HepG2 (cell line): ENCODE data around the gene TYW1B. TPM values are rescaled to one million over a fixed set of nuclear protein-coding genes. Genes with fewer than 3 reads are reported as not detected.
"Not testable (repeated sequence)": the region's sequence is repeated elsewhere in the genome, so short reads cannot be mapped to it uniquely, and the experiment has no call there.

Experiments
- ATAC-seq: fragments of 200-7000 bp; cut with Tn5 transposase; 3 replicates; pipeline ENCODE4 v1.9.1; 2020; ENCODE audit warnings: mild to moderate bottlenecking, moderate library complexity
- BruUV-seq: library from RNA; stranded (reverse); fragments of 400-500 nt; replicated peaks from 2 replicates; lab custom pipeline; 2021; lab: Mats Ljungman, UMichigan
- CTCF ChIA-PET: fragments of 300-600 bp; formaldehyde crosslinking; extraction: SDS; loops from one replicate; lab custom pipeline; 2021; ENCODE audit warnings: low total read pairs, inconsistent platforms, low intra/inter-chr PET ratio; lab: Yijun Ruan, JAX
- POLR2A ChIA-PET: fragments of 350-600 bp; sonication (Branson Sonifier 250); formaldehyde crosslinking; loops from one replicate; lab custom pipeline; 2020; ENCODE audit warnings: antibody characterized with exemption, inconsistent platforms; lab: Yijun Ruan, JAX
- DNase-seq: peaks from one replicate; pipeline ENCODE4 v3.0.0-alpha.2; 2015; ENCODE audit warnings: low spot score
- FAIRE-seq: peaks from 3 replicates; lab custom pipeline; 2011; peaks lifted over from hg19 to GRCh38; lab: Jason Lieb, UNC
- H2AFZ ChIP-seq: one replicate; pipeline ENCODE4 v1.6.1; 2011; ENCODE audit warnings: low read length, inconsistent platforms
- H3K27ac ChIP-seq: fragments of 300-600 bp; 3 replicates; pipeline ENCODE4 v1.8.0; 2011; ENCODE audit warnings: mixed run types, mild to moderate bottlenecking, mixed read lengths, low read length, inconsistent platforms; ENCODE audit not compliant: insufficient read depth; ENCODE audit errors: extremely low read length
- H3K27me3 ChIP-seq, 2 experiments: fragments of 200-600 bp in 1 of 2; 2 replicates in 1 of 2; 3 replicates in 1 of 2; pipeline versions ENCODE4 v1.6.0 to v1.8.0; 2011; ENCODE audit warnings: low read length in 2 of 2, mild to moderate bottlenecking in 2 of 2, moderate library complexity in 2 of 2, inconsistent platforms in 1 of 2; ENCODE audit not compliant: insufficient read depth in 2 of 2, control insufficient read depth in 1 of 2
- H3K36me3 ChIP-seq, 2 experiments: fragments of 200-600 bp in 1 of 2; replicated peaks in 1 of 2; 2 replicates in 1 of 2; 3 replicates in 1 of 2; pipeline versions ENCODE4 v1.5.1 to v1.8.0; 2011; ENCODE audit warnings: low read length in 2 of 2, inconsistent platforms in 1 of 2; ENCODE audit not compliant: insufficient read depth in 2 of 2, control insufficient read depth in 1 of 2
- H3K4me1 ChIP-seq: 2 replicates; pipeline ENCODE4 v1.5.1; 2012; ENCODE audit warnings: low read length, inconsistent platforms; ENCODE audit not compliant: insufficient read depth
- H3K4me2 ChIP-seq: 2 replicates; pipeline ENCODE4 v1.6.0; 2011; ENCODE audit warnings: low read depth, low read length, inconsistent platforms
- H3K4me3 ChIP-seq, 3 experiments: fragments of 200-600 bp in 1 of 3; sonication (generic), shearing (Covaris generic) in 1 of 3; replicated peaks in 1 of 3; 2 replicates each; pipeline ENCODE4 v1.5.1; 2011 to 2016; ENCODE audit warnings: low read length in 3 of 3, inconsistent platforms in 2 of 3, low read depth in 2 of 3, mild to moderate bottlenecking in 2 of 3, control low read depth in 1 of 3, mixed read lengths in 1 of 3; ENCODE audit not compliant: insufficient read depth in 1 of 3
- H3K79me2 ChIP-seq: one replicate; pipeline ENCODE4 v1.6.1; 2011; ENCODE audit warnings: low read length, inconsistent platforms; ENCODE audit not compliant: insufficient read depth
- H3K9ac ChIP-seq: 2 replicates; pipeline ENCODE4 v1.6.0; 2011; ENCODE audit warnings: mild to moderate bottlenecking, low read depth, low read length, inconsistent platforms; ENCODE audit not compliant: insufficient read depth
- H3K9me3 ChIP-seq: 2 replicates; pipeline ENCODE4 v1.5.1; 2012; ENCODE audit warnings: mild to moderate bottlenecking, low read length
- H4K20me1 ChIP-seq: 2 replicates; pipeline ENCODE4 v1.6.0; 2011; ENCODE audit warnings: inconsistent platforms, mild to moderate bottlenecking, low read length, moderate library complexity; ENCODE audit not compliant: insufficient read depth
- HMG20A ChIP-seq: IDR thresholded peaks from 2 replicates; pipeline ENCODE4 v1.6.1; 2016; ENCODE audit warnings: borderline replicate concordance
- HOXA5 ChIP-seq: sonication (generic); formaldehyde crosslinking; IDR thresholded peaks from 2 replicates; pipeline ENCODE4 v1.4.0; 2020; ENCODE audit warnings: missing genetic modification reagents
- RBM22 ChIP-seq: fragments of 200-400 bp; formaldehyde crosslinking; optimal IDR thresholded peaks from 2 replicates; pipeline ENCODE3; 2017; ENCODE audit warnings: mild to moderate bottlenecking, low read length, moderate library complexity
- ZNF121 ChIP-seq: sonication (generic); formaldehyde crosslinking; IDR thresholded peaks from 2 replicates; pipeline ENCODE4 v1.5.0; 2020; ENCODE audit warnings: mild to moderate bottlenecking, missing genetic modification reagents
- ZNF407 ChIP-seq: sonication (generic); formaldehyde crosslinking; IDR thresholded peaks from one replicate; pipeline ENCODE4 v1.5.1; 2020; ENCODE audit warnings: mild to moderate bottlenecking, missing genetic modification reagents; ENCODE audit errors: not compliant biosample characterization
- ZNF530 ChIP-seq: sonication (generic); formaldehyde crosslinking; IDR thresholded peaks from 2 replicates; pipeline ENCODE4 v1.5.0; 2020; ENCODE audit warnings: low read depth, mild to moderate bottlenecking, missing genetic modification reagents
- WGBS: methylation state at CpG from one replicate; pipeline ENCODE4 v1.1.6; 2017; ENCODE audit warnings: low lambda C conversion rate; 5-methylcytosine and 5-hydroxymethylcytosine counted together
- in situ Hi-C: cut with HindIII; loops from 2 replicates; pipeline ENCODE4 v1.10.0; 2017; ENCODE audit warnings: low pct_unique_long_range_greater_than_20kb; ENCODE audit not compliant: extremely low pct_ligation_motif_present
- intact Hi-C: fragments of 100-400 bp; cut with micrococcal nuclease; formaldehyde crosslinking; loops from one replicate; pipeline ENCODE4 v1.10.0; 2022; ENCODE audit not compliant: unreplicated experiment
- polyA plus RNA-seq, 8 experiments: library from polyadenylated mRNA; depleted of rRNA in 3 of 8; stranded (reverse) in 7 of 8; unstranded in 1 of 8; fragments of >200 nt; fragmentation: Illumina TruSeq in 4 of 8; extraction: Trizol in 4 of 8; gene quantifications; 2 replicates each; pipeline versions ENCODE4 v1.2.1 to v1.2.3, GENCODE V29; 2011 to 2016; ENCODE audit warnings: low read depth in 4 of 8, missing spikeins in 1 of 8, mixed read lengths in 1 of 8; ENCODE audit not compliant: insufficient read depth in 1 of 8
- total RNA-seq, 5 experiments: library from RNA; depleted of rRNA; stranded (reverse); fragments of >200 nt; fragmentation: Illumina TruSeq; extraction: Trizol; gene quantifications; 2 replicates each; pipeline ENCODE4 v1.2.3, GENCODE V29; 2016; ENCODE audit warnings: low read depth in 1 of 5

The TYW1B gene
- total and polyA plus RNA-seq, 2 of the 13 experiments (the other 11 are each of a cell fraction or from before 2014, with no cell fraction given) = 2.0 to 5.5 TPM

- TF ChIP-seq ZNF407 (CRISPR knock-in tag) (no peak), HMG20A (CRISPR knock-in tag) (no peak), ZNF530 (CRISPR knock-in tag) (no peak), HOXA5 (CRISPR knock-in tag) (no peak), ZNF121 (CRISPR knock-in tag) (no peak), RBM22 (no peak)
These were observed 153.6 kb downstream of the TYW1B start (continued) for GRCh38 chr7:72674394-72674793.

- H3K4me3 ChIP-seq, H2AFZ ChIP-seq, H3K79me2 ChIP-seq, FAIRE-seq, CTCF ChIA-PET, H3K27ac ChIP-seq, H3K4me2 ChIP-seq, in situ Hi-C loops, DNase-seq, POLR2A ChIA-PET, BruUV-seq, H3K9me3 ChIP-seq, H3K9ac ChIP-seq, H3K36me3 ChIP-seq, H4K20me1 ChIP-seq, H3K4me1 ChIP-seq, intact Hi-C loops, H3K27me3 ChIP-seq, ATAC-seq: not testable (repeated sequence)
- 76% methylated on average over 3 of the region's 3 CpGs for WGBS
These were observed 157.2 kb downstream of the TYW1B start for GRCh38 chr7:72670850-72671249.

- CTCF ChIA-PET, H3K27ac ChIP-seq, H3K27me3 ChIP-seq, BruUV-seq, intact Hi-C loops, H3K4me1 ChIP-seq, ATAC-seq, H3K4me3 ChIP-seq, H3K36me3 ChIP-seq, in situ Hi-C loops, H3K9ac ChIP-seq, DNase-seq, H2AFZ ChIP-seq, H3K79me2 ChIP-seq, H4K20me1 ChIP-seq, POLR2A ChIA-PET, FAIRE-seq, H3K4me2 ChIP-seq, H3K9me3 ChIP-seq: not testable (repeated sequence)
- 89% methylated on average over 7 of the region's 7 CpGs for WGBS
These were observed 159.6 kb downstream of the TYW1B start for GRCh38 chr7:72668435-72668834.
